GM10847 (cell line): ENCODE results near the gene SUN5.

Experiments used
- POLR2A ChIP-seq: IDR thresholded peaks from 2 replicates; pipeline ENCODE4 v1.6.1; 2011; ENCODE audit not compliant: insufficient read length; ENCODE audit errors: extremely low read depth

The SUN5 gene

DNA sequence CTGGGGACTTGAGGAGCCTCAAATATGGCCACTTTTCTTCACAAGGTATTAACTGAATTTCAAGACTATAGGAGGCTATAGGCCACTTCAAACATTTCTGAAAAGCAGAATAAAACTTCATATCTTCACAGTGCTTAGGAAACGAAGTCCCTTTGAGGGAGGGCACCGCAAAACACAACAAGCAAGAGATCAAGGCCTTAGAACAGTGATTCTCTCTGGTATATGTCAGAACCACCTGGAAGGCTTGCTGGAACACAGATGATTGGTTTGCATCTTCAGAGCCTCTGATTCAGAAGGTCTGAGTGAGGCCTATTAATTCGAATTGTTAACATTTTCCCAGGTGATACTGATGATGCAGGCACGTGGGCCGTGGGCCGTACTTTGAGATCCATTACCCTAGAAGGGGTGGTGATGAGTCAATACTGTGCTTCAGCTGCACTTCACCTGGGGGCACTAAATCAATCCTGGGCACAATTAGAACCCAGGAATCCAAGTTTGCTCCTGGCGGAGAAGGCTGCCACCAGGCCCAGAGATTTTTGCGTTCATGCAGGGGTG lies 10.7 kb downstream of the SUN5 start:
- TF ChIP-seq POLR2A, result no peak

DNA sequence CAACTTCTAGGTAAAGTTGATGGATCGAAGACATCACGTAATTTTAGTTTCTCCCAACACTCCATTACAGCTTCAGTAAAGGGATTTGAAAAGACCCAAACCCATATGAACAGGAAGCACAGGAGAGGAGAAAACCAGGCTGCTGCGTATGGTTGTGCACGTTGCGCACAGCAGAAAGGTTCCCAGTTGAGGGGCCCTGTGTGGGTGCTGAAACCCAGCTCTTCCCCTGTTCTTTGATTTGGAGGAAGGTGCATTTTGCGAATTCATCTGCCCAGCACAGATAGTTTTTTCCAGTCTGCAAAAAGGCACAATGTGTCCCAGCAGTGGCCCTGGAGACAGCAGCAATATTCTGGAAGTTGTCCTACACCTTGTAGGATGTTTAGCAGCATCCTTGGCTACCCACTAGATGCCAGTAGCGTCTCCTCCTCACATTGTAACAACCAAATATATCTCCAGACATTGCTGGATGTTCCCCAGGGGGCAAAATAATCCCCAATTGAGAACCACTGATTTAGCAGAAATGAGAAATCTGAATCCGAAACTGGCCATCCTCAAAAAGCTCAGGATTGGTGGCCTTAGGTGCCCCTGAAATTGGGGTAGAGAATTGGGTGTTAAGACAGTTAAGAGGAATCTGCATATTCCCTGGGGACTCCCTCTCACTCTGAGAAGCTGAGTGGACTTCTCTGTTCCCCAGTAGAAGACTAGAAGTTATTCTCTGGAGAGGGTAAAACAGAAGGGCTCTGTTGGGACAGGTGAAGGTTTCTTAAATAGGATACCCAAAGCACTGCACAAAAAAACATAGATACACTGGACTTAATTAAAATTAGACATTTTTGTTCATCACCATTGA lies 12.2 kb downstream of the SUN5 start:
- TF ChIP-seq POLR2A, result no peak

DNA sequence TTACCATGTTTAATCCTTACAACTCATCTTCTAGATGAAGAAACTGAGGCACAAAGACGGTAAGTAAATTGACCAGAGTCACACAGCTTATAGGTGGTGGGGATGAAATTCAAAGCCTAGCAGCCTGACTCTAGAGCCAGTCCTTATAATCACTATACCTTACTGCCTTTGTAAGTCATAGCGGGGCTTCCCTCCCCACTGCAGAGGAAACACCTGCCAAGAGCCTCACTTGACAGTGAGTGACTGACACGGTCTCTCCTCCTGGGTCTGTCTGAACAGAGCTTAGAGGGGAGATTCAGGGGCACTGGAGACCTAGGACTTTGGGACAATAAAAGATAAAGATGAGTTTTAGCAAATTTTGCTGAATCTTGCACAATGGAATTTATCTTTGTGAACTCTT lies 12.8 kb downstream of the SUN5 start:
- no peak for TF ChIP-seq POLR2A

DNA sequence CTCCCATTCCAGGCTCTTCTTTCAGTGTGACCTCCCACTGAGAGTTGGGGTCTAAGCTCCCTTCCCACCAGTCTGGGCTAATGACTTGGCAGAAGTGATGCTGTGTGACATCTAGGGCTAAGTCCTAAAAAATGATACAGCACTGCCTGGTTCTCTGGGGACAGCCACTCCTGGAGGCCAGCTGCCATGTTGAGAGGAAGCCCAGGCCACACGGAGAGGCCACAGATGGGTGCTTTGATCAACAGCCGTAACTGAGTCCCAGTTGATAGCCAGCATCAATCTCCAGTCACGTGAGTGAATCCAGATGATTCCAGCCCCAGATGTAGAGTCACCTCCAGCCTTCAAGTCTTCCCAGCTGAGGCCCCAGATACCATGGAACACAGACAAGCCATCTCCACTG lies 13.8 kb downstream of the SUN5 start:
- no peak for TF ChIP-seq POLR2A

DNA sequence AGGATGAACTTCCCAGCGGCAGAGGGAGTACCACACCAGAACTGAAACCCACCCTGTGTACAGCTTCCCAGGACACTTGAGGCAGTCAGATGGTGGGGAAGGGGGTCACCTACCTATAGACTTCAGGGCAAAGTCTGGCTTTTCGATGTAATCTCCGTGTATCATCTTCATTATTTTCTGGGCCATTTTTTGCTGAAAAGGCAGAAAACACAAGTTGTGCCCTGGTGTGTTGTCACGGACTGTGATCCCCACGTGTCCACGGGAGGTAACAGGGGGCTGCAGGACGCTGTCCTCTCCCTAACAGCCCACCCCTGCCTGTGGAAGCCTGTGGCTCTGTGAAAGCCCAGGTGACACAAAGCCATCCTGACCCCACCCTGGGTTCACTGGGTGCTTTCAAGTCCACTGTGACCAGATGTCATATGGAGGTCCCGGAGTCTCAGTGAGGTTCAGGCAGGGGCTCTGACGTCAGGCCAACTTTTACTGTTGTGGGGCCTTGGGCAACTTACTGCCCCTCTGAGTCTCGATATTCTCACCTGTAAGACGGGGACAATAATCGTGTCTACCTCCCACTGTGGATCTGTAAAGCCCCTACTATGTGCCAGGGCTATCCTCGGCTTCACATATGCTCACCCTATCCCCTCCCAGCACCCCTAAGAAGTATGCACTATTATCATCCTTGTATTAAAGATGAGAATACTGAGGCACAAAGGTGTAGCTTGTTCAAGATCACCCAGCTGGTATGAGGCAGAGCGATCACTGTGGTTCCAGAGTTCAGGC lies 14.5 kb downstream of the SUN5 start:
- TF ChIP-seq POLR2A, result no peak

DNA sequence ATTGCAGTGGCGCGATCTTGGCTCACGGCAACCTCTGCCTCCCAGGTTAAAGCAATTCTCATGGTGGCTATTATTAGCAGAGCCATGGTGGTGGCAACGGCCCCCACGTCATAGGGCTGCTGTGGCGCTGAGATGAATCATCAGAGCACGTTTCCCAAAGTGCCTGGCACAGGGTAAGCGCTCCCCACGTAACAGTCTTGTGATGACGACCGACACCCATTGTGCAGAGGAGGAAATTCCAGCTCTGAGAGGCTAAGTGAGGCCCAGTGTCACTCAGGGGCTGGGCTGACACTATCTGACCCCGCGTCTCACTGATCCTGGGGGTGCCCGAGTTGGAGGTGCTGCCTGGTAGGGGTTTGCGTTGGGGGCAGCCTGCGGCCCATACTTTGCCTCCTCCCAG lies 16.2 kb downstream of the SUN5 start:
- TF ChIP-seq POLR2A, result no peak

DNA sequence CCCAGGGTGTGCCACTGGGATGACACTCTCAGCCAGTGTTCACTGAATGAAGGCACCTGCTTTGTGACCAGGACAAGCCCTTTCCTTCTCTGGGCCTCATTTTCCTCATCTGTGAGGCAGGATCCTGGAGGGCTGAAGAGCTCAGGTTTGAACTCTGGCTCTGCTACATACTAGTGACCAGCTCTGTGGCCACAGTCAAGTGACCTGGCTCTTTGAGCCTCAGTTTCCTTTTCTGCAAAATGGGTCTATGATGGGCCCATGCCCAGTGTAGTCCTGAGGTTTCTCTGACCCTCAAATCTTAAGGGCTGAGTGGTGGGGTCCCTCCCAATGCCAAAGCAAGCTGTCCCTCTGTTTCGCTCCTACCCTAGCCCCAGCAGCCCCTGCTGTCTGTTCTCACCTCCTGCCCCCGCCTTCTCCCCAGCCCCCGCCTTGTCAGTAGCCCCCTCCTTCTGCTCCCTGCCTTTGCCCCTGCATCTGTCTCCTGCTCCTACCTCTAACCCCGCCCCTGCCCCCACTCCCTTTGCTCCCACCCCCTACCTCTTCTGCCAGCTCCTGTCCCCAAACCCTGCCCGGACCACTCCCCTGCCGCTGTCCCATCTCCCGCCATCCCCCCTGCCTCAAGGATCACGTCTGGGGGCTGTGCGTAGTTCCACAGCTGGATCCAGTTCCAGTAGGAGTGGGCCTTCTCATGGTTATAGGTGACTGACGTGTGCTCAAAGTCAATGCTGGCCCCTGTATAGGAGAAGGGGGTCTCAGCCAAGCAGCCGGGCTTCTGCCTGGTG lies 17.0 kb downstream of the SUN5 start:
- TF ChIP-seq POLR2A, result no peak

DNA sequence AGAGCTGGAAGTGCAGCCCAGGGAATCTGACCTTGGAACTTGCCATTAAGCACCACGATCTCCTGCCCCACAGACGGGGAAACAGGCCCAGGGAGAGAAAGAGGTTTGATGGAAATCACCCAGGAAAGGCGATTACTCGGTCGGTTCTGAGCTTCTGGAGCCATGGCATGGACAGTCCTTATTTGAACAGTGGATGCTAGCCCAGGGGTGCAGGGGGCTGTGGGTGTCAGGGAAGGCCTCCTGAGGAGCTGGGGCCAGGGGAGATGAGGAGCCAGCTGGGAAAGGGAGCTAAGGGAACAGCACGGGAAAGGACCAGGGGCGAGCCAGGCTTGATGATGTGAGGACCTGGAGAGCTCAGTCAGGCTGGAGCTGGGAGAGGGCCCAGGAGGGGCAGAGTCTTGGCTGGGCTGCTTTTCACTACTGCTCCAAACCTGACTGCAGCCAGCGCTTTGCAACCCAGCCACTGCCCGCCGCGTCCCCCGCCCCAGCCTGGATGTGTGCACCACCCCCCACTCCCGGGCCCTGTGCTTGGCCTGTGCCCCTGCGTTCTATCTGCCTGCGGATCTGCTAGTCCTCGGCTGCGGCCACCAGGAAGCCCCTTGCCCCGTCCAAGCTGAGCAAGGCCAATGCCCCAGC lies 17.8 kb downstream of the SUN5 start:
- TF ChIP-seq POLR2A, result no peak

DNA sequence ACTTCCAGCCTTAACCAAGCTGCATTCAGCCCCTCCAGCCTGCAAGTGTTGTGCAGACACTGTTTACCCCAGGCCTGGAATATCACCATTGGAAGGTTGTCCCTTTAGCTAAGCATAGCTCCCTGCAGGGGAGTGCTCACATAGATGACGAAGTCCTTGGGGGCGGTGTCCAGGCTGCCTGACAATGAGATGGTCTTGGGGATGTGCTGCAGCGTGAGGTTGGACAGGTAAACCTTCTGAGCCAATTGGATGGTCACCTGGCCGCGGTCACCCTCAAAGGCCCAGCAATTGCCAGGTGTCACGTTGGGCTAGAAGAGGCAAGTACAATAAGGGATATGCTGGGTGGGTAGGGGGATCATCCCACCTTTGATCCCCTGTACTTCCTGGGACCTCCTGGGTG lies 18.6 kb downstream of the SUN5 start:
- TF ChIP-seq POLR2A, result no peak

DNA sequence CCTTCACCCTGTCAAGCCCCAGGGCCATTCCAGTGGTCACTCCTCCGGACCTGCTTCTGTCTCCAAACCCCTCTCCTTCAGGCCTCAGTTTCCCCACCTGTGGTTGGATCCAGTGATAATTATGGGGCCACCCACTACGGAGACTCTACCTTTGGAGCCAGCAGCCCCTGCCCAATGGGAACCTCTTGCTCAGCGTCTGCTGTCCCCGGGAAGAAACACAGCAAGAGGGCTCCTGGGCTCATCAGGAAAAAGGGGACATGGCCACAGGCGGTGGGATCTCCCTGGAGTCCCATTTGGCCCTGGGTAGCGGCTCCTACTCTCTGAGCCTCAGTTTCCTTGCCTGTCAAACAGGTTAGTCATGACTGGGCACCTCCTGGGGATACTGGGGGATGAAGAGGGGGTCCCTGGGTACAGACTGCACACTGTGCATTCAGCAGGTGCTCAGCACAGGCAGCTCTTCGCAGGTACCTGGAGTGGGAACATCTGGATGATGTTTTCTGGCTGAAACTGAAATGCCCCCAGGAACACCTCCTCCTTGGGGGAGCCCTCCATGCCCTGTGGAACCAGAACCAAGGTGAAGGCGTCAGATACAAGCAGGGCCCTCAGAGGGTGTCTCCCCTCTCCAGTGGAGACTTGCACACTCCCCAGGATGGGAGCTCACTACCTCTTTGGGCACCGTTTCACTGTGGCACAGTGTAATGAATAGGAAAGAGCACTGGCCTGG lies 19.4 kb downstream of the SUN5 start:
- no peak for TF ChIP-seq POLR2A

DNA sequence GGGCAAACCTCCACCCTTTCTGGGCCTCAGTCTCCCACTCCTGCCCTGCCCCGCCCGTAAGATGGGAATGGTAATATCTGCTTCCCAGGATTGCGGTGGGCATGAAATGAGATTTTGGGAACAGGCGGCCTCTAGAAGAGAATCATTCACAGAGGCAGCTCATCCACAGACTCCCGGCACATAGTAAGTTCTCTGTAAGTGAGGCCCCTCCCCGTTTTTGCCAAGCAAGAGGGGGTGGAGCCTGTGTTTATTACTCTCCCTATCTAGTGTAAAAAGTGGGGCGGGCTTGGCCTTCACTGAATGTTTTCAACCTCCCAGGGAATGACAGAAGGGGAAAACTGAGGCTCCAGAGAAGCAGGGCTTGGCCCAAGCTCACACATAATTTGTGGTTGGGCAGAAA lies 20.0 kb downstream of the SUN5 start:
- TF ChIP-seq POLR2A, result no peak

DNA sequence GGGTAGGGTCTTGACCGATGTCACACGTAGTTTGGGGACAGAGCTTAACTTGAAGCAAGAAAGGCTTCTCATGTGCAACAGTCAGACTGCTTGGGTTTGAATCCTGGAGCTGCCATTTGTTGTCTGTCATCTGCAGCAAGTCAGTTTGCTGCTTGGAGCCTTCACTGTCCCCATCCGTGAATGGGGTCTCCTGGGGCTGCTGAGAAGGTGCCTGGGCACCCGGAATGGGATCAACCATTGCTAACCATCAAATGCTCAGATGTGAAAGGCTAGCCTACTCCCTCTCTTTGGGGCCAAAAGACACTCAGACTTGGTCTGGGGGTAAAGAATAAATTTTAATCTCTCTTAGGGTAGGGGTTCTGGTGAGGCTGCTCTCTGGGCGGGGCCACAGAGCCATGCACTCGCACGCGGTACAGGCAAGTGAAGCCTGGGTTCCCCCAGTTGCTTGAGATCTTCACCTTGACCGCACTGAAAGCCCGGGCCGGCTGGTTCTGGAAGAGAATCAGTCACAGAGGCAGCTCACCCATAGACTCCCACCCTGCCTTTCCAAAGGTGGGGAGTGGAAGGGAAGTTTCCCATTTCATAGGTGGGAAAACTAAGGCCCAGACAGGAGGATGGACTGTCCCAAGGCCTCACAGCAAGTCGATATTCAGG lies 20.6 kb downstream of the SUN5 start:
- no peak for TF ChIP-seq POLR2A

DNA sequence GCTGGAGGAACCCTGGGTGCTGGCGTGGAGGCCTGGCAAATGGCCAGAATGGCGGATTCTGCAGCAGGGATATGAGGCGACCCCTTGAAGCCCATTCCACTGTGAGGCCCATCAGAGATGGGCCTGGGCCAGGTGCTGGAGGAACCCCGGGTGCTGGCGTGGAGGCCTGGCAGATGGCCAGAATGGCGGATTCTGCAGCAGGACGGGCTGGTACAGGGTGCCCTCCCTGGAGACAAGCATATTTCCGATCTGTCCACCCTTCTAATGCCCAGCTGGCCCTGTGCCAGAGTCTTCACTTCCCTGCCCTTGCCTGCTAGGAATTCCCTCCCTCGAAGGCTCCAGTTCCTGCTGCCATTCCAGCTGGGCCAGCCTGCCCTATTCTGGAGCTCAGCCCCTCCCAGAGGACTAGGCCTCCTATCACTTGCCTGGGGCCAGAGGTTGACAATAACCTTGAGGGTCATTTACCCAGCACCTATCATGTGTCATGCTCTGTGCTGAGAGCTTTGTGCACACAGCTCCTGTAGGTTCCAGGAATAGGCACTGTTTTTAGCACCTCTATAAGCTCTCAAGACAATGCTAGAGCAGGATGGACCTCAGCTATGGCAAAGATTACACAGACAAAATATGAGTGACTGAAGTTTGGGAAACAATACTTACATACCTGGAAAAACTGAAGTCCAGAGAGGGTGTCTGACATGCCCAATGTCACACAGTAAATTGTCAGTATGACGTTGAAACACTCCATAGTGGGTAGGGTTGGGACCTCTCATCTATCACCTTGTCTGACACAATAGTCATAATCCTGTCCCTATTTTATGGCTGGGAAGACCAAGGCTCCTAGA lies 21.4 kb downstream of the SUN5 start:
- TF ChIP-seq POLR2A, result no peak

DNA sequence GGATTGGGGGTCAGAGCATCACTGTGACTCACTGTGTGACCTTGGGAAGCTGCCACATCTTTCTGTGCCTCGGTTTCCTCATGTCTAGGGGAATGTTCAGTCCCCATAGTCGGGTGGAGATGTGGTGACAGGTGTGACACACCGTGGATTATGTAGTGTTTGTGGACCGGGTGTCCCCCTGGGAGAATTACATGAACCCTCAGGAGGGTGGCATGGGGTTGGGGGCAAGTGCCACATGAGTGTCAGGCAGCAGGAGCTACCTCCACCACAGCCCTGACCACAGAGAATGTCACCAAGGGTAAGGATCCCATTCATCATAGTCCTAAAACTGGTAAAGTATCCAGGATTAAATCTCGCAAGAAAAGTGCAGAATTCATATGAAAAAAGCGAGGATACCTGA lies 23.2 kb downstream of the SUN5 start:
- TF ChIP-seq POLR2A, result no peak
